A673 (cell line): ENCODE measurements around the gene OR2T34.
"Not testable (repeated sequence)": the region's sequence is repeated elsewhere in the genome, so short reads cannot be mapped to it uniquely, and the experiment has no call there.

Experiments
- CTCF ChIP-seq: fragments of 300-800, 200-600 bp; sonication (generic); conservative IDR thresholded peaks from 2 replicates; pipeline ENCODE4 v1.5.1; 2017; ENCODE audit warnings: low read depth, mild to moderate bottlenecking, antibody characterized with exemption, low read length, moderate library complexity, mixed read lengths
- EZH2 ChIP-seq: fragments of 200-600 bp; sonication (generic); IDR thresholded peaks from 2 replicates; pipeline ENCODE4 v1.6.1; 2017; ENCODE audit warnings: borderline replicate concordance, low read depth, mild to moderate bottlenecking, mixed read lengths, antibody characterized with exemption, low read length; ENCODE audit not compliant: poor library complexity, severe bottlenecking

GRCh38 chr1:248574657-248575056, at the start of gene OR2T34:
- TF ChIP-seq EZH2, CTCF: not testable (repeated sequence)
